ENCODE data around the gene XPO6. TPM values are rescaled to one million over a fixed set of nuclear protein-coding genes. Genes with fewer than 3 reads are reported as not detected.

XPO6 gene
- total RNA-seq, 1 donor from 2014 or later = 61.5 TPM

DNA sequence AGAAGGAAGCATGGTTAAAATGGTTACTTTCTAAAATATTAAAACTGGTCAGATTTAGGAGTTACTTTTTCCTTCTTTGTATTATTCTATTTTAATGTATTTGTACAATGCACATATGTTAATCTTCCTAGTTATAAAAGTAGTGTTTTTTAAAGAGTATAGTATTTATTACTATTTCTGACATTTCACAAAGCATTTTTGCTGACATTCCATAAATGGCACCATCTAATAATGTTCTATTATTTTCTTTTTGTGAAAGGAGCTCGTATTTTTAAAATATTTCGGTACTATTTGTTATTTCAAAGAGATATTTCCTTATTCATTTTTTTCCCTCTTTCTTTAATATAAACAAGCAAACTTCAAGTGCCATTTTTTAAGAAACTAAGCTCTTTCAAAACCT lies 100.8 kb downstream of the XPO6 start:
- no peak for DNase-seq (ENCODE audit: low read depth in 2 of 2)

DNA sequence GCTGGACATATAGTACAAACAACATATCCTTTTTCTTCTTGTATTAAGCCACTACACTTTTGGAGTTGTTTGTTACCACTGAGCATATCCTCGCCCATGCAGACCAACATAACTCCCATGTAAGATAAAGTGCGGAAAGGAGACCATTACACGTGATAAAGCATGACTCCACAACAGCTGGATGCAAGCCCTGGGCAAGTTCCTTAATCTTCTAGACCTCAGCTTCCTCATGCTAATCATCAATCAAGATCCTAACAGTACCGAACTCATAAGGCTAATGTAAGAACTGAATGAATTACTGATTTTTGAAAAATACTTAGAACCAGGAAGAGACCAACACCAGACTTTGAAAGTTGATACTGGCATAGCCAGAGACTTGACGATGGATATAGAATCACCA lies 101.3 kb downstream of the XPO6 start:
- DNase-seq (ENCODE audit: low read depth in 2 of 2) = no peak

DNA sequence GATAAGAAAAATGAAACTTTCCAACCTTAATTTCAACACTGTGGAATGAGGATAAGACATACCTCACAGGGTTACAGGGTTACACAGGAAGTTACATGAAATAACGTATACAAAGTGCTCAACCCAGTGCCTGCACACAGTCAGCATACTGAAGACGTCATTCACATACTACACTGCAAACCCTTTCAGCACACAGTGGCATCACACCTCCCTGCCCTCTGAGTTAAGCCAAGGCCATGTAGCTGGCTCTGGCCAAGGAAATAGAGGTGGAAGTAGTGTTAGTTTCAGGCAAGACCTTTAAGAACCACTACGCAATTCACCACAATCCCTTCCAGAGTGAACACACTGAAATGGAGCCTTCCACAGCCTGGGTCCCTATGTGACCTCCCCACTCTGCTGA lies 101.7 kb downstream of the XPO6 start:
- DNase-seq (ENCODE audit: low read depth in 2 of 2) = no peak

DNA sequence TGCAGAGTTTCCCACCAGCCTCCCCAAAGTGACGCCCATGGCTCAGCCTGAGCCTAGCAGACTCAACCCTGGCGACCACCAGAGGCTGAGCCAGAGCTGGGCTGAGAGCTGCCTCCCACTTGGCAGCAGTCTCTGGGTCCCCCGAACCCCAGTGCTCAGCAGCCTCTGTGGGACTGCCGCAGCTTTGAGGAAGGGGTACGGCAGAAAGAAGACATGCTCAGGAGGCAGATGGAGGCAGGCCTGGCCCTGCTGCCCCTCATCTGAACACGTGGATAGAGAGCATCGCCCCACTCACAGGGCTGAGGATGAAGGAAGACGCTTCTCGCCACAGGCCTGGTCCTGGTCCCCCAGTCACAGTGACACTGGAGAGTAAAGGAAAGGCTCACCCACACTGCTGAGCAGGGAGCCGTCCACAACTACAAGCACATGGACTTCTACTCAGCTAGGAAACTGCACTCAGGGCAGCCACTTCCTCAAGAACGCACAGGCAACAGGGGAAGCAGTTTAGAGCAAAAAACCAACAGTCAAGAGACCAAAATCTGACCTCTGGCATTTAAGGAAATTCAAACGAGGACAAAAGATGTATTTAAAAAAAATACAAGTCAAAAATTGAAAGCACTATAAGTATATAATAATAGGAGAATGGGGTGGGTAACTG lies 103.0 kb downstream of the XPO6 start:
- DNase-seq (ENCODE audit: low read depth in 2 of 2) = no peak

DNA sequence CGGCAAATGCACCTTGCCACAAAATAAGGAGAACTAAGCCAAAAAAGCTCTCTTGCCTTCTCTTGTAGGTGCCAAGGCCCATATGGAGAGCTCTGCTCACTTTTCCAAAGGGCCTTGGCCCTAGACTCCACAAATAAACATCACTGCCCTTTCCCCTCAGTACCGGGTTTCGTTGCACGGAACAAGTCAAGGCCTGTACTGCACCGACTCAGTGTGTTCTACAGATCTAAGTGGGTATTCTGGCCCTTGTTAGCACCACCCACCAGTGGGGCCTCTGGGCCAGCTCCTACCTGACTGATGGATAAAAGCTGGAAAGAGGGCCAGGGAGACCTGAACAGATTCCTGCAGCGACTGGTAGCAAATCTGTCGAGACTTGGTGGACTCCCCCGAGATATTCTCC lies 104.5 kb downstream of the XPO6 start:
- no peak for DNase-seq (ENCODE audit: low read depth in 2 of 2)

DNA sequence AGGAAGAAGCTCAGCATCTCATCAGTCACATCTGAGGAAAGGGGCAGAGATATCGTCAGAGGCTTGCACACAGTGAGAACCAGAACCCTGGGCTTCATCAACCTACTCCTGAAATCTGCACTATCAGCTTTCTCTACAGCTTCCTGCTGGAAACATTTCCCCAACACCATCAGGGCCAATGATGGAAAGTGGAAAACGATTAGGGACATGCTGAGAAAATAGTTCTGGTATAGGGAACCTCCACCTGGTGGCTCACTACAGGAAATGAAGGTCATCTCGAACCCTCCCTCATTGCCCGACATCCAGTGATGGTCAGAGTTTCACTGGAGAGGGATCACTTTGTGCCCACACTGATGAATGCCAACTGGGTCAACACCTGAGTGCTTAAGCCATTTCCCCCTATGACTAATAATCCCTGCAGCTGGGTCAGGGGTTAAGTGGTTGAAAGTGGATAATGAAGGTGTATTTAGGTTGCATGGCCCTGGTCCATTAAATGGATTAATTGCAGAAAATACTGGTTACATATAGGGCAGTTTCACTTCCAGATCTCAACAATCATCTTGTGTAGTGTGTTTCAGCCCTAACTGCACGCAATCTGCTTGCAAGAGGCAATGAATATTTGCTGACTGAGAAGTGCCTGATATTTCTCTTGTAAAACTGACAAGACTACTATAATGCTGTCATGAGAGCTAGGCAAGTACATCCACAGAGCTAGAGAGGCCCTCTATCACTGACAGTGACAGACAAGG lies 105.1 kb downstream of the XPO6 start:
- DNase-seq (ENCODE audit: low read depth in 2 of 2) = no peak

DNA sequence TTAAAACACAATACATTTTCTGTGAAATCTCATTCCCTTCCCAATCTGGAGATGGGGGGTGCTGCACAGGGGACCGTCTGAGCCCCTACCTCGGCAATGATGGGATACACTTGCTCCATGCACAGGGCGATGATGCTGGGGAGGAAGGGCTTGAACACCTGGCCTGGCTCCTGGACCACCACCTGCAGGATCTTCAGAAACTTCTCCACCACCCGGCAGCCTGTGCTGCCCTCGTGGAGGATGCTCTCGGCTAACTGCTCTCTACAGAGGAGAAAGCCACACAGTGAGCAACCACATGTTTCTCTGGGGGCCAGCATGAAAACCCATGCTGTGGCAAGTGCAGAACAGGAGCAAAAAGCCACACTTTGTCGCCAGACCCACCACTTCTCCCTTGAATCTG lies 105.8 kb downstream of the XPO6 start:
- no peak for DNase-seq (ENCODE audit: low read depth in 2 of 2)

DNA sequence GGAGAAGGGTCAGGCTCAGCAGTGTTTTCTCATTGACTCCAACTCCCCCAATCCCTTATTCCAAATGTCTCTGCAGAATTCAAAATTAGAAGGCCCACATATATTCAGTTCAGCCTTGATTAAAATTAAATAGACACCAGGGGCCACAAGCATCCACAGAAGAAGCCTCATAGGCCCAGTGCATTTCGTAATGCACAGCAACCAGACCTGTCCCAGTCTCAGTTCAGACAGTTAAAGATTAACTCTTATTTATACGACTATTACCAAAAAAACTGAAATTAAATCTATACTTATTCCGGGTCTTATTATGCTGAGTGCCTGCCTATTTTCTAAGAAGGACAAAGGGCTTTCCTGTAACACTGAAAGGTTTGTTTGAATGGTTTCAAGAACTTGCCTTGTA lies 106.5 kb downstream of the XPO6 start:
- no peak for DNase-seq (ENCODE audit: low read depth in 2 of 2)

DNA sequence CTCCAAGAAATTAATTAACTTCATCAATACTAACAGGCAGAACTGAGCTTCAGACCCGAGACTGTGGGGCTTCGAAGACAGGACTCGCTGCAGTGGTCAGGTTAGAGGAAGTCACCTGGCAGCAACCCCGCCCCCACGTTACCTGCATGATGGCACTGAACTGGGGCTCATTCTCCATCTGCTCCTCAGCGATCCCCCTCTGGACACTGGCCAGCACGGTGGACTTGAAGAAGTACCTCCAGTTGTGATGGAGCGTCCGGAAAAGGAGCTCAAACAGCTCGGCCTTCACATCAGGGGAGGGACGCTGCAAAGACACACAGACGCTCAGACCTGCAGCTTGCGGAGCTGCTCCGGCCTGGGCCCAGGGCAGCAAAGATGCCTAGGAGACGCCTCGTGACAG lies 107.4 kb downstream of the XPO6 start:
- DNase-seq (ENCODE audit: low read depth in 2 of 2) = no peak

DNA sequence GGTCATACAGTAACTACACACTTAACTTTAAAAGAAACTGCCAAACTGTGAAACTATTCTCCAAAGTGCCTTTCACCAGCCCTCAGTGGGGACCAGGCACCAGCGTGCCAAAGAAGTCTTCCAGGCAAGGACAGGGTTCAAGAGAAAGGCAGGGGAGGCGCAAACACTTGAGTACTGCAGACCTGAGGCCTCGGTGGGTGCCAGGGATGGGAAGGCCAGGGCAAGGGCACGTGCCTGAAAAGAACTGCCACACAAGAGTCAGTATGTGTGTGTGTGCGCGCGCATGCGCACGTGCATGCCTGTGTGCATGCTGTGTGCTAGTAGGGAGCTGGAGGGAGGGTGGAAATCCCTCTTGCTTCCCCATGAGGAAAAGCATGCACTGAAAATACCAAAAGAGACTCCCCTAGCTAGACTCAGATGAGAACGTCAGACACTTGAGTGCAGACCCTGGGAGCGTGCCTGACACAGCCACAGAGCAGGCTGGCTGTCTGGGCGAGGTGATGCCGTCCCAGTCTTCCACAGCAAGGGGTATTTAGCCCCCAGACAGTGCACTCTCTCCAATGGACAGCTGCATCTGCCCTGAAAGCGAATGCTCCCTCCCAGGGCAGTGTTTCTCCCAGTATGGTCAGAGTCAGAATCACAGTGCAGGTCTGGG lies 108.1 kb downstream of the XPO6 start:
- DNase-seq (ENCODE audit: low read depth in 2 of 2) = no peak

DNA sequence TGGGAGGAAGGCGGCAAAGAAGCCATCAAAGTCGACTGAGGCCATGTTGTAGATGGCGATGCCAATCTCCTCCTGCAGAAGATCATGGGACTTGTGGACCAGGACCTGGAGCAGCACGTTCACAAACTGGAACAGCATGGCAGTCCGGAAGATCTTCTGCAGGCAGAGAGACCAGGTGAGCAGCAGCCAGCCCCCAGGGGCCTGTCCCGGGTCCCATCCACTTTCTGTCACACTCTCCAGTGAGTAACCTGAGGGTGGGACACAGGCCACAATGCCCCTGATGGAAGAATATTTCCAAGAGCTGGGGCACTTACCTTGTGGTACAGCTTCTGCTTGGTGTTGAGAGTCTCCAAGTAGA lies 110.3 kb downstream of the XPO6 start:
- no peak for DNase-seq (ENCODE audit: low read depth in 2 of 2)

DNA sequence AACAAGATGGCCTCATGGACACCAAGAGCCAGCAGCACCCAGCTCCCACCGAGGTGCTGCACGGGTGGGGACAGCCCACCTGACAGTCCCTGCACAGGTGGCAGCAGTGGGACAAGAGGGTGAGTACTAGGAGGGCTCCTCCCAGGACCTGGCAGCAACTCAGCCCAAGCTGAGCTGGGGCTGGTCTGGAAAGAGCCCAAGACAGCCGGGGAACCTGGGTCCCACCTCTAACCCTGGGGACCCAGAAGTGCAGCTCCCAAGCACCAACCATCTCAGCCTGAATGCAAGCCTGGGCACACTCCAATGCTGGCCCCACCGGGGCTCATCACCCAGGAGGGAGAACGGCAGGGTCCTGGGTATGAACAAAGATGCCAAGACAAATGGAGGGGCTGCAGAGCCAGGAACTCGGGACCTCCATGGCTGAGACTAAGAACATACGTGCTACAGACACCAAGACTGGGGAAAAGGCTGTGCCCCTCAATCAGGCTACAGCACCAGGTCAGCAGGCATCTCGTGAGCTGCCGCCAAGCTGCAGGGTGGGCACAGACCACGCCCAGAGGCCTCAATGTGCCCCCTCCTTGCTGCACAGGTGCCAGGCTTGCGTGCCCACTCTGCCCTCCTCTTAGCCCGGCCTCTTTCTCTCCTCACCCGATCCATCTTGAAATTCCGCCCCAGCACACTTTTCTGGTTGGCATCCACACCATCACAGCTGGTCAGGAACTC lies 110.8 kb downstream of the XPO6 start:
- no peak for DNase-seq (ENCODE audit: low read depth in 2 of 2)

DNA sequence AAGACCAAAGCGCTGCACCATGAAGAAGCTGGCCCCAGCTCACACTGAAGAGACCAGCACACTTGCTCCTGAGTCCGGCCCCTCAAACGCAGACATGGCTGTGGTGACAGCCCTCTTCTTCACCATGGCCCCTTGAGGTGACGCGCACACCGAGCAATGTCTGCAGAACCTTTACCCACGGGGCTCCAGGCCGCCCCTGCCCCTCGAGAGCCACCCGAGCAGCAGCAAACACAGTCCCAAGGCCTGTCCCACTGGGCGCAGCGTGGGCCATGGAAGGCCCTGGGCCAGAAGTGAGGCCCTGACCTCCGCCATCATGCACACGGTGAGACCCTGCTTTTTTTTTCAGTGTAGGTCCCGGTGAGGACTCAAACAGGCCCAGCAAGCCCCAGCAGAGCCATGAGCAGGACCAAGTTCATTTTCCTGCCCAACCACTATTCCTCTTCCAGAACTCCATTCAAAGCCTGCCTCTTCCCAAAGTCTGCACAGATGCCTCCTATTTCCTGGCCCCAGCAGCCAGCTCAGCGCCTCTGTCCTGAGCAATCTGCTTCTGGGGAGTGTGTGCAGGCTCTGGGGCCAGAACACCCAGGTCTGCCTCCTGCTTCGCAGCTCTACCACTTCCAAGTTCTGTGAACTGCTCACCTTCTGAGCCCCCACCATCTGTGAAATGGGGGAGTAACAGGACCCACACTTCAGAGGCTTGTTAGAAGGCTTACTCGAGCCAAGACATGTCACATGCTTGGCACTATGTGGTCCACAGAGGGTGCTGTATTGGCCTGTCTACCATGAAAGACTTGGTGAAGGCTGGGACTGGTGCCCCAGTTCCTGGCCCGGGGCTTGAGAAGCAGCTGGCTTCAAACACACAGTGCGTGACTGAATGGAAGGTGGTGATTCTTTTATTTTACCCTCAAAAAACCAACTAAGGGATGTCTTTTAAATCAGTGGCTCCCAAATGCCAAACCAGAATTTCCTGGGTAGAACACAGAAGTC lies 112.5 kb downstream of the XPO6 start:
- DNase-seq (ENCODE audit: low read depth in 2 of 2) = no peak

DNA sequence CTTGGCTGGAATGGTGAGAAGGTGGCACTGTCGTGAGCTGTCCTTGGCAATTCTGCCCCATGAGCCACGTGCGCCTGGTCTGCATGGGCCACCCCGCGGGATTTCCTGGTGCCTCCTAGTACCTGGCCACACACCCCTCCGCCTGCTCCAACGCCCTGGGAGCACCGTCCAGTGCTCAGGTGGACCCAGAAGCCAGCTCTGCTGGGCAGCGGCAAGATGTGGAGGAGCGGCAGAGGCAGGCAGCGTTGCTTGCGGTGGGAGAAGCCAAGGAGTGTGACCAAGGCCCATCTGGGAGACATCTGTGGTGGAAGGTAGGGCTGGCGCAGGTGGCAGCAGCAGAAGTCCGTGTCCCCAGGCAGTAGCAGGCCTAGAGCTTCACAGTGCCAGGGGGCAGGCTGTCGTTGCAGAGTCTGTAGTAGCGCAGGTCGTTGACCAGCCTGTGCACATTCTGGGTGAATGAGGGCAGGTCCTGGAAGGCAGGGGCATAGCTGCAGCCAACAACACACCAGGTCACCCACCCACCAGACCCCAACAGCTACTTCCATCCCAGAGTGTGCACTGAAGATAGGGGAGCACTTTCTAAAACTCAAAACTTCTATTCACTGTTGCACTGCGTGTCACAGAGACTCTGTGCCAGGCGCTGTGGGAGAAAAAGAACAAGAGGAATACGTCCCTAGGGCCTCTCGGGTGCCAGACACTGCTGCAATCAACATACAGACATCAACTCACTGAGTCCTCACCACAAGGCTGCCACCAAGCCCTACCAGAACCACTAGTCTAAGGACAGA lies 113.4 kb downstream of the XPO6 start:
- DNase-seq (ENCODE audit: low read depth in 2 of 2) = no peak

DNA sequence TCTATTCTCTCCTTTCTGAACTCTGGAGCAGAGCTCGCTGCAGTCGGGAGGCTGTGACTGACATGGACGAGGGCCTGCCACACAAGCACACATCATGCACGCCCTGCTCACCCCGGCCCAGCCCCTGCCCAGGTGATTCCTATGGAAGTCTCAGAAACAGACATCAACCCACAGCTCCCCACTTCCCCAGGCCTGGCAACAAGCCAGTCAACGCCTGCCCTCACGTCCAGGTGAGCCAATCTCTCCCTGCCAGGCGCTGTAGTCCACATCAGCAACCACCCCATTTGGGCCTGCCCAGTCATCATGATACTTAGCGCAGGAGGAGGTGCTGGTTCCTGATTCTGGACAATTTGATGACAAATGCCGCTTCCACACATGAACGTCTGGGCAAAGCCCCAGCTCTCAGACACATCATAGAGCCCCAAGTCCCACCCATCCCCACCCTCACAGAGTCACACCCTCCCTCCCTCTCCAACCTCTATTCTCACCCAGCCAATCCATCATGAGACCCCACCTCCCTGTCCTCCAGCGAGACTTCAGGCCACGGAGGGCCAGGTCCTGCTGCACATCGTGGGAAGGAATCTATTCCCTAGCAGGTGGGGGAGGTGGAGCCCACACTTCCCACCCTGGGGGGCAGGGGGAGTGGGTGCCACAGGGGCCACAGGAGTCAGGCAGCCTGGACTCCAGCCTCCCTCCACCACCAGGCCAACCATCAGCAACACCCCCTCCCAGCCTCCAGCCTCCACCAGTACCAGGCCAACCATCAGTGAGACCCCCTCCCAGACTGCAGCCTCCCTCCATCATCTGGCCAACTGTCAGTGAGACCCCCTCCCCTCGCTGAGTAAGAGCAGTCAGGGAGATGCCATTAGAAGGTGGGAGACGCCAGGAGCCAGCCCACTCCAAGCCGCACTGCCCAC lies 114.5 kb downstream of the XPO6 start:
- no peak for DNase-seq (ENCODE audit: low read depth in 2 of 2)

DNA sequence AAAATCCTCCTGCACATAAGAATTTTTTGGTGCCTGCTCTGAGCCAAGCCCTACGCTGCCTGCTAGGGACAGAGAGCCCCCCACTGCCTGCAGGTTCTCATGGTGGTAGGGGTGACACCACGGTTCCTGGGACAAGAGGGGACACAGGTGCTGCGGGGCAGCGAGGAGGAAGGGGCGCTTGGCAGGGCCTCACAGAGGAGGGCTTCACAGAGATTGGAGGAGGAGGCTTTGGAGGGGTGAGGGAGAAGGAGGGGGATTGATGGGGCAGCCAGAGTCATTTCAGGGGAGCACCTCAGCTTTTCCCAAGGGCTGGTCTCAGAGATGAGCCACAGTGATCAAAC lies 118.4 kb downstream of the XPO6 start:
- DNase-seq (ENCODE audit: low read depth in 2 of 2) = no peak

DNA sequence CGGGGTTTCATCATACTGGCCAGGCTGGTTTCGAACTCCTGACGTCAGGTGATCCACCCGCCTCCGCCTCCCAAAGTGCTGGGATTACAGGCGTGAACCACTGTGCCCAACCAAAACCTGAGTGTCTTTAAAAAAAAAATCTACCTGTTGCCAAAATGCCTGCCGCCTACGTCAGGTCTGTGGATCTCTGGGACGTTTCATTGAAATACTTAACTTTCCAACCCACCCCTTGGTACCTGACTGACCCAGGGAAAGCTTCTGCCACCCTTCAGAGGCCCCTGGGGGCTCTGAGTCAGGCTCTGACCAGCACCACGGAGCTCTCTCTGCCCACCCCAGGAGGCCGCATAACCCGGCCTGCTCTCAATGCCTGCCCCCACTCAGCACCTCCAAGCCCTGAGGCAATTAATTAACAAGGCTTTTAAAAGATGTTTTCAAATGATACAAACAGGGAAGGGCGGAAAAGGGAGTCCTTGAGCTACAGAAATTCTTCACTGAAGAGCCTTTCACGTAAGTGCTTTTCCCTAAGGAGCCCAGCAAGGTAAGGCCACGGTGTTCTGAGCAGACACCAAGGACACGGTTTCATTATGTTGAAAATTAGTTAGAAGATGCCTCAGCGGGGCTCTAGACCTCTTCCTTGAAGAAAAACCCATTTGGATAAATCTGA lies 118.9 kb downstream of the XPO6 start:
- DNase-seq (ENCODE audit: low read depth in 2 of 2) = no peak

DNA sequence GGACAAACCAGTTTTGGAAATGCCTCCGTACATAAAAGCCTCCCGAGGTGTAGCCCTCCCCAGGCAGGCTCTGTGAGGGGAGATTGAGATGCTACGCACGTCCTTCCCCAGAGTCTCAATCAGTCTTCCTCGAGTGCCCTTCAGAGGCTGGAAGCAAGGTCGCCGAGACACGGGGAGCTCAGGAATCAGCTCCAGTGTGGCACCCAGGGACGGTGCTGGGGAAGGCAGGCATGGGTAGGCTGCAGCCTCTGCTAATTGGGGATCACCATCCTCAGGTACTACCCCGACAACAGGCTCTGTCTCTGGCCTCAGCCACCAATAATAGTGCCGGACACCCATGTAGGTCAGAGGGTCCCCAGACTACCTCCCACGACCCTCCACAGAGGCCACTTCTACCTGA lies 120.1 kb downstream of the XPO6 start:
- DNase-seq (ENCODE audit: low read depth in 2 of 2) = no peak
